ENCODE results near the gene IGF2BP1. TPM values are rescaled to one million over a fixed set of nuclear protein-coding genes. Genes with fewer than 3 reads are reported as not detected.

The IGF2BP1 gene
- total and polyA plus RNA-seq, 12 donors: under 0.01 to 15.5 (median 0.18) TPM; not detected in 4

- Histone ChIP-seq H3K4me1 (replicated peaks in 1 of 2) (no peaks in the 10 kb centered on the region), H3K9me3 (replicated peaks in 1 of 3) (peaks cover 0 to 9% (median 0%) of the 10 kb centered on the region in 3 donors), H3K36me3 (replicated peaks in 1 of 2) (no peaks in the 10 kb centered on the region), H3K27me3 (peaks cover 96% of the 10 kb centered on the region), H3K27ac (no peak overlapping the region), H3K4me3 (no peak overlapping the region)
- TF ChIP-seq POLR2A (IDR thresholded peaks at IDR 0.05): no peak
- TF ChIP-seq CTCF (IDR thresholded peaks at IDR 0.05): no peak
- no peak for DNase-seq
- intact Hi-C loops (cut with DNase I): no loop called here
These were observed 3.9 kb upstream of the IGF2BP1 start for GRCh38 chr17:48993305-48993704.

GRCh38 chr17:48993951-48994350 is 3.2 kb upstream of the IGF2BP1 start:
- H3K9me3 ChIP-seq (replicated peaks in 1 of 3): peaks cover 0 to 9% (median 0%) of the 10 kb centered on the region in 3 donors
- H3K36me3 ChIP-seq (replicated peaks in 1 of 2): no peaks in the 10 kb centered on the region
- peaks cover 97% of the 10 kb centered on the region for H3K27me3 ChIP-seq
- intact Hi-C loops (cut with DNase I): no loop called here
- TF ChIP-seq CTCF (IDR thresholded peaks at IDR 0.05) (no peak), POLR2A (IDR thresholded peaks at IDR 0.05) (no peak)
- H3K4me3 ChIP-seq: no peak overlapping the region
- no peak overlapping the region for H3K27ac ChIP-seq
- no peaks in the 10 kb centered on the region for H3K4me1 ChIP-seq (replicated peaks in 1 of 2)
- no peak for DNase-seq

- no peak for DNase-seq
- 53 to 60% (median 60%) methylated on average over 3 of the region's 3 CpGs for WGBS, 4 donors
- Histone ChIP-seq H3K27ac (no peak overlapping the region), H3K9me3 (replicated peaks in 1 of 3) (peaks cover 0 to 9% (median 0%) of the 10 kb centered on the region in 3 donors), H3K4me3 (no peak overlapping the region), H3K4me1 (replicated peaks in 1 of 2) (no peaks in the 10 kb centered on the region), H3K36me3 (replicated peaks in 1 of 2) (no peaks in the 10 kb centered on the region), H3K27me3 (peaks cover 97% of the 10 kb centered on the region)
- intact Hi-C loops (cut with DNase I): no loop called here
- TF ChIP-seq POLR2A (IDR thresholded peaks at IDR 0.05): no peak
- TF ChIP-seq CTCF (IDR thresholded peaks at IDR 0.05): no peak
These were observed 2.5 kb upstream of the IGF2BP1 start for GRCh38 chr17:48994549-48995303.

GRCh38 chr17:48995304-48995973 is 1.7 kb upstream of the IGF2BP1 start:
- no peak overlapping the region for H3K4me3 ChIP-seq
- intact Hi-C loops (cut with DNase I): no loop called here

More at GRCh38 chr17:48995304-48995973, 1.7 kb upstream of the IGF2BP1 start:
- H3K4me1 ChIP-seq (replicated peaks in 1 of 2): no peaks in the 10 kb centered on the region
- no peak for DNase-seq
- TF ChIP-seq CTCF (IDR thresholded peaks at IDR 0.05) (no peak), POLR2A (IDR thresholded peaks at IDR 0.05) (no peak)
- H3K27me3 ChIP-seq: peaks cover 96% of the 10 kb centered on the region
- no peaks in the 10 kb centered on the region for H3K36me3 ChIP-seq (replicated peaks in 1 of 2)
- no peak overlapping the region for H3K27ac ChIP-seq
- H3K9me3 ChIP-seq (replicated peaks in 1 of 3): peaks cover 0 to 9% (median 0%) of the 10 kb centered on the region in 3 donors
- 7 to 13% (median 9%) methylated on average over 35 to 46 of the region's 46 CpGs for WGBS, 4 donors

Measured in adrenal gland (tissue), 12 donors.